IPS-NIHi7 (cell line): ENCODE data around the gene CCDC66.

Experiments used
- DNase-seq: peaks from one replicate; pipeline ENCODE4 v3.0.0; 2012; ENCODE audit warnings: mixed read lengths; ENCODE audit errors: extremely low spot score

CCDC66 gene

GRCh38 chr3:56621681-56622080, 64.7 kb downstream of the CCDC66 start:
- no peak for DNase-seq

GRCh38 chr3:56622381-56622780, 65.4 kb downstream of the CCDC66 start:
- no peak for DNase-seq

- DNase-seq: no peak
These were observed 67.8 kb downstream of the CCDC66 start for GRCh38 chr3:56624725-56625124.

DNA sequence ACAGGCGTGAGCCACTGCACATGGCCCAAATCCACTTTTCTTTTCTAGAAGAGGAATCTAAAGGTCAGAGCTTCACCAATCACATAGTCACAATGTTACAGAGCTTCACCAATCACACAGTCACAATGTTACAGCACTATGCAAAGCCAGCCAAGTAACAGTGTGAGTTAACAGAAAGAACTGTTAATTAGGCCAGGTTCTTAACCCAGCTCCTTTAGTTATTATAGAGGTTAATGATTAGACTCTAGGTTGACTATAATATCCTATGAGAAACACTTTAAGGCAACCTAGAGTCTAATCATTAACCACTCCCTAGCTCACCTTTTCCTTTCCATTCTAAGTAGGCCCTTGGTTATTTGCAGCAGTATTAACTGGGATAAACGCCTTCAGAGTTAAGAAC, 72.1 kb downstream of the CCDC66 start:
- no peak for DNase-seq

DNA sequence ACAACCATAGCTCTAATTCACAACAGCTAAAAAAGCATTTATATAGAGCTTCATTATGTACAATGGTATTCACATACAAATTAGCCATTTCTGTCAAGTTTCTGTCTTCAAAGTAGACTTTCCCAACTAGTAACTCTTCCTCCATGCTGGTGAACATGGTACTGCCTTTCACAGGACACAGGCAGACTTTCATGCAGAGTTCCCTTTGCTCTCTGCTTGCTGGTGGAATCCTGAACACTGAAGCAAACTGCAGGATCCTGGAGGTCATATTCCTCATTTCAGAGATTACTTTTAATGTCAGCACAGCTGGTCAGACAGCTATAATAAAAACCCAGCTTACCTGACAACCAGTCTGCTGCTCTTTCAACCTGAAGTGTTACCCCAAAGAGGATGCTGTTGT, 72.5 kb downstream of the CCDC66 start:
- DNase-seq: no peak

GRCh38 chr3:56630966-56631365, 74.0 kb downstream of the CCDC66 start:
- DNase-seq: no peak

GRCh38 chr3:56633181-56633580, 76.2 kb downstream of the CCDC66 start:
- DNase-seq: no peak

- DNase-seq: no peak
These were observed 76.9 kb downstream of the CCDC66 start for GRCh38 chr3:56633602-56634535.

- no peak for DNase-seq
These were observed 88.4 kb downstream of the CCDC66 start for GRCh38 chr3:56645407-56645806.

- no peak for DNase-seq
These were observed 97.5 kb downstream of the CCDC66 start for GRCh38 chr3:56654460-56654859.

GRCh38 chr3:56655709-56656108, 98.7 kb downstream of the CCDC66 start:
- no peak for DNase-seq

- no peak for DNase-seq
These were observed 107.8 kb downstream of the CCDC66 start for GRCh38 chr3:56664823-56665222.

DNA sequence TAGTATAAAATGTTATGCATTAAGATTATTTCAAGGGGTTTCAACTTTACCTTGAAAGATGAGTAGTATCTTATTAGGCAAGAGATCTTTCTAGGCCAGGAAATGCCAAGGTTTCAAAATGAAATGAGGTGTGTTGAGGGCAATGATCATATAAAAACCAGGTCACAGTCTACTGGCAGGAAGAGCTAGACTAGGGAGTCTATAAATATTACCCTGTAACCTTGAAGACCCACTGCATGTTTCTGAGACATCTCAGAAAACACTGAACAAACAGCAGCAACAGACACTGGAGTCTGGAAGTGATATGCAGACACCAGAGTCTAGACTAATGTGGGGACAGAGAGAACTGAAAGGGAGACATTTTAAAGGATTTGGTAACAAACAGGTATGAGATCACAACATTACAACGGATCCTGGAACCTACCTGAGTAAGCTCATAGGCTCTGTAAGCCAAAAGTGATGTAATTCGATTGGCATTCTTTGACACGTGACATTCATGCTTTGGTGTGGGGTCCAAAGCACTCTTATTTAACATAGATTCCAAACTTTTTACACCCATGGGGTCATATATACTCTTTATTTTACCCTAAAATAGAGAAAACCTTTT, 111.1 kb downstream of the CCDC66 start:
- DNase-seq: peak; percentile 15
